Activated naive CD8-positive, alpha-beta T cell treated with anti-CD3 and anti-CD28 coated beads, Interleukin-2, amount 50 U/mL, for 24 hours (primary cell): Measurements from ENCODE around the gene ACO2.

Experiments
- ATAC-seq: fragments of 150-1000 bp; cut with Tn5 transposase; one replicate; pipeline ENCODE4 v1.10.0; 2021
- DNase-seq: peaks from one replicate; pipeline ENCODE4 v3.0.0; 2021
- H3K27ac Mint-ChIP-seq: one replicate; pipeline ENCODE4 v1.8.0; 2021; ENCODE audit warnings: mild to moderate bottlenecking, mixed read lengths
- H3K27me3 Mint-ChIP-seq: one replicate; pipeline ENCODE4 v1.8.0; 2021; ENCODE audit warnings: mixed read lengths
- H3K36me3 Mint-ChIP-seq: one replicate; pipeline ENCODE4 v1.8.0; 2021; ENCODE audit warnings: low read depth, mixed read lengths
- H3K4me1 Mint-ChIP-seq: one replicate; pipeline ENCODE4 v1.8.0; 2021; ENCODE audit warnings: mixed read lengths
- H3K4me3 Mint-ChIP-seq: one replicate; pipeline ENCODE4 v1.8.0; 2021; ENCODE audit warnings: mild to moderate bottlenecking, moderate library complexity, mixed read lengths
- H3K9me3 Mint-ChIP-seq: one replicate; pipeline ENCODE4 v1.8.0; 2021; ENCODE audit warnings: mixed read lengths

Gene ACO2

GRCh38 chr22:41478473-41478872 lies 9.6 kb downstream of the ACO2 start:
- H3K4me1 Mint-ChIP-seq: peaks cover 52% of the 10 kb centered on the region
- H3K4me3 Mint-ChIP-seq: no peak overlapping the region
- no peaks in the 10 kb centered on the region for H3K9me3 Mint-ChIP-seq
- DNase-seq (no peak), ATAC-seq (no peak)
- peak overlapping the region; percentile 71 for H3K27ac Mint-ChIP-seq
- peaks cover 4% of the 10 kb centered on the region for H3K36me3 Mint-ChIP-seq
- no peaks in the 10 kb centered on the region for H3K27me3 Mint-ChIP-seq

GRCh38 chr22:41478891-41479521 lies 10.1 kb downstream of the ACO2 start:
- H3K4me1 Mint-ChIP-seq: peaks cover 51% of the 10 kb centered on the region
- H3K36me3 Mint-ChIP-seq: peaks cover 4% of the 10 kb centered on the region
- ATAC-seq (peak; percentile 75), DNase-seq (peak; percentile 8)
- no peaks in the 10 kb centered on the region for H3K9me3 Mint-ChIP-seq
- H3K27me3 Mint-ChIP-seq: no peaks in the 10 kb centered on the region
- no peak overlapping the region for H3K4me3 Mint-ChIP-seq
- peak overlapping the region; percentile 71 for H3K27ac Mint-ChIP-seq

- Mint-ChIP-seq H3K27ac (peak overlapping the region; percentile 71), H3K4me3 (no peak overlapping the region), H3K27me3 (no peaks in the 10 kb centered on the region), H3K4me1 (peaks cover 51% of the 10 kb centered on the region), H3K9me3 (no peaks in the 10 kb centered on the region), H3K36me3 (peaks cover 3% of the 10 kb centered on the region)
- no peak for DNase-seq
- no peak for ATAC-seq
These were observed 10.9 kb downstream of the ACO2 start for GRCh38 chr22:41479671-41480396.

GRCh38 chr22:41480397-41480735 lies 11.4 kb downstream of the ACO2 start:
- H3K27ac Mint-ChIP-seq: no peak overlapping the region
- peaks cover 49% of the 10 kb centered on the region for H3K4me1 Mint-ChIP-seq
- H3K4me3 Mint-ChIP-seq: no peak overlapping the region
- ATAC-seq (no peak), DNase-seq (no peak)
- H3K27me3 Mint-ChIP-seq: no peaks in the 10 kb centered on the region
- H3K9me3 Mint-ChIP-seq: no peaks in the 10 kb centered on the region
- peaks cover 3% of the 10 kb centered on the region for H3K36me3 Mint-ChIP-seq

GRCh38 chr22:41481131-41481830 lies 12.4 kb downstream of the ACO2 start:
- H3K27me3 Mint-ChIP-seq: no peaks in the 10 kb centered on the region
- no peaks in the 10 kb centered on the region for H3K9me3 Mint-ChIP-seq
- no peak overlapping the region for H3K27ac Mint-ChIP-seq
- H3K36me3 Mint-ChIP-seq: peaks cover 6% of the 10 kb centered on the region
- no peak for ATAC-seq
- H3K4me3 Mint-ChIP-seq: no peak overlapping the region
- DNase-seq: no peak
- H3K4me1 Mint-ChIP-seq: peaks cover 51% of the 10 kb centered on the region

GRCh38 chr22:41481925-41482318 lies 13.0 kb downstream of the ACO2 start:
- Mint-ChIP-seq H3K4me1 (peaks cover 50% of the 10 kb centered on the region), H3K27ac (no peak overlapping the region), H3K27me3 (no peaks in the 10 kb centered on the region), H3K9me3 (no peaks in the 10 kb centered on the region), H3K36me3 (peaks cover 6% of the 10 kb centered on the region), H3K4me3 (no peak overlapping the region)
- DNase-seq (no peak), ATAC-seq (no peak)

- peak; percentile 24 for ATAC-seq
- Mint-ChIP-seq H3K27me3 (no peaks in the 10 kb centered on the region), H3K9me3 (no peaks in the 10 kb centered on the region), H3K4me3 (no peak overlapping the region), H3K36me3 (peaks cover 6% of the 10 kb centered on the region), H3K4me1 (peaks cover 54% of the 10 kb centered on the region), H3K27ac (no peak overlapping the region)
- no peak for DNase-seq
These were observed 13.5 kb downstream of the ACO2 start for GRCh38 chr22:41482319-41482935.

GRCh38 chr22:41485033-41485432 lies 16.1 kb downstream of the ACO2 start:
- DNase-seq (no peak), ATAC-seq (no peak)
- Mint-ChIP-seq H3K4me3 (no peak overlapping the region), H3K9me3 (no peaks in the 10 kb centered on the region), H3K4me1 (peaks cover 36% of the 10 kb centered on the region), H3K27me3 (no peaks in the 10 kb centered on the region), H3K36me3 (peaks cover 8% of the 10 kb centered on the region), H3K27ac (no peak overlapping the region)

GRCh38 chr22:41487037-41487935 lies 18.4 kb downstream of the ACO2 start:
- peaks cover 22% of the 10 kb centered on the region for H3K4me1 Mint-ChIP-seq
- H3K9me3 Mint-ChIP-seq: no peaks in the 10 kb centered on the region
- no peak overlapping the region for H3K27ac Mint-ChIP-seq
- no peaks in the 10 kb centered on the region for H3K27me3 Mint-ChIP-seq
- ATAC-seq (no peak), DNase-seq (no peak)
- H3K4me3 Mint-ChIP-seq: no peak overlapping the region
- peaks cover 8% of the 10 kb centered on the region for H3K36me3 Mint-ChIP-seq

GRCh38 chr22:41488076-41488475 lies 19.2 kb downstream of the ACO2 start:
- Mint-ChIP-seq H3K9me3 (no peaks in the 10 kb centered on the region), H3K36me3 (peaks cover 5% of the 10 kb centered on the region), H3K27me3 (no peaks in the 10 kb centered on the region), H3K4me1 (peaks cover 15% of the 10 kb centered on the region), H3K4me3 (no peak overlapping the region), H3K27ac (no peak overlapping the region)
- DNase-seq (no peak), ATAC-seq (no peak)

GRCh38 chr22:41488596-41489385 lies 19.9 kb downstream of the ACO2 start:
- no peak overlapping the region for H3K27ac Mint-ChIP-seq
- no peak overlapping the region for H3K4me3 Mint-ChIP-seq
- peaks cover 5% of the 10 kb centered on the region for H3K36me3 Mint-ChIP-seq
- H3K9me3 Mint-ChIP-seq: no peaks in the 10 kb centered on the region
- ATAC-seq (no peak), DNase-seq (no peak)
- peaks cover 13% of the 10 kb centered on the region for H3K4me1 Mint-ChIP-seq
- no peaks in the 10 kb centered on the region for H3K27me3 Mint-ChIP-seq

GRCh38 chr22:41491374-41492100 lies 22.6 kb downstream of the ACO2 start:
- Mint-ChIP-seq H3K4me1 (peaks cover 8% of the 10 kb centered on the region), H3K27me3 (no peaks in the 10 kb centered on the region), H3K36me3 (peaks cover 2% of the 10 kb centered on the region), H3K4me3 (no peak overlapping the region), H3K9me3 (no peaks in the 10 kb centered on the region), H3K27ac (peak overlapping the region; percentile 44)
- ATAC-seq: no peak
- DNase-seq: no peak

GRCh38 chr22:41498303-41498835 lies 29.5 kb downstream of the ACO2 start:
- peaks cover 9% of the 10 kb centered on the region for H3K36me3 Mint-ChIP-seq
- DNase-seq (no peak), ATAC-seq (no peak)
- no peaks in the 10 kb centered on the region for H3K9me3 Mint-ChIP-seq
- H3K4me3 Mint-ChIP-seq: no peak overlapping the region
- H3K27me3 Mint-ChIP-seq: no peaks in the 10 kb centered on the region
- H3K4me1 Mint-ChIP-seq: no peaks in the 10 kb centered on the region
- H3K27ac Mint-ChIP-seq: no peak overlapping the region
